Fibroblast of lung (primary cell): Measurements from ENCODE around the gene DLG2. TPM values are rescaled to one million over a fixed set of nuclear protein-coding genes. Genes with fewer than 3 reads are reported as not detected.

ENCODE experiments used
- DNase-seq, 2 donors: peaks; one replicate each; pipeline versions ENCODE4 v3.0.0 to v3.0.0-alpha.2; 2010; ENCODE audit warnings: low read depth in 2 of 2
- H2AFZ ChIP-seq: 2 replicates; pipeline ENCODE4 v1.5.1; 2012; ENCODE audit warnings: low read length, control low read depth, inconsistent platforms
- H3K27ac ChIP-seq: 2 replicates; pipeline ENCODE4 v1.5.1; 2011; ENCODE audit warnings: low read length, control low read depth; ENCODE audit not compliant: insufficient read depth
- H3K27me3 ChIP-seq: 2 replicates; pipeline ENCODE4 v1.5.1; 2011; ENCODE audit warnings: mild to moderate bottlenecking, low read length; ENCODE audit not compliant: control insufficient read depth, insufficient read depth
- H3K36me3 ChIP-seq: 2 replicates; pipeline ENCODE4 v1.5.1; 2011; ENCODE audit warnings: low read length; ENCODE audit not compliant: control insufficient read depth, insufficient read depth
- H3K4me1 ChIP-seq: 2 replicates; pipeline ENCODE4 v1.5.1; 2011; ENCODE audit warnings: low read length; ENCODE audit not compliant: control insufficient read depth, insufficient read depth; ENCODE audit errors: extremely low read depth
- H3K4me2 ChIP-seq: 2 replicates; pipeline ENCODE4 v1.5.1; 2011; ENCODE audit warnings: low read length, control low read depth; ENCODE audit not compliant: insufficient read depth; ENCODE audit errors: extremely low read depth
- H3K4me3 ChIP-seq, 4 experiments: fragments of 200-600 bp in 1 of 4; sonication (generic) in 1 of 4; replicated peaks in 1 of 4; 2 replicates each; pipeline ENCODE4 v1.5.1; 2011 to 2016; ENCODE audit warnings: low read length in 4 of 4, low read depth in 3 of 4, mild to moderate bottlenecking in 3 of 4, control low read depth in 2 of 4, inconsistent platforms in 1 of 4, mixed read lengths in 1 of 4; ENCODE audit not compliant: insufficient read depth in 1 of 4; ENCODE audit errors: control extremely low read depth in 1 of 4
- H3K79me2 ChIP-seq: 2 replicates; pipeline ENCODE4 v1.5.1; 2012; ENCODE audit warnings: mild to moderate bottlenecking, low read length, inconsistent platforms; ENCODE audit not compliant: control insufficient read depth, insufficient read depth
- H3K9ac ChIP-seq: 2 replicates; pipeline ENCODE4 v1.5.1; 2011; ENCODE audit warnings: mild to moderate bottlenecking, low read length, control low read depth; ENCODE audit not compliant: insufficient read depth
- H3K9me3 ChIP-seq: 2 replicates; pipeline ENCODE4 v1.5.1; 2012; ENCODE audit warnings: low read depth, low read length; ENCODE audit not compliant: control insufficient read depth, insufficient read depth
- H4K20me1 ChIP-seq: 2 replicates; pipeline ENCODE4 v1.5.1; 2011; ENCODE audit warnings: low read length; ENCODE audit not compliant: control insufficient read depth, insufficient read depth; ENCODE audit errors: extremely low read depth
- EZH2 ChIP-seq: IDR thresholded peaks from 2 replicates; pipeline ENCODE4 v1.5.1; 2012; ENCODE audit warnings: low read length, control low read depth, mild to moderate bottlenecking; ENCODE audit errors: missing control alignments
- polyA plus RNA-seq, 2 donors: library from polyadenylated mRNA; depleted of rRNA in 1 of 2; stranded (reverse) in 1 of 2; unstranded in 1 of 2; fragments of >200 nt; gene quantifications; 2 replicates each; pipeline ENCODE4 v1.2.1, GENCODE V29; 2011 to 2012; ENCODE audit warnings: missing spikeins in 1 of 2
- total RNA-seq: library from RNA; depleted of rRNA; stranded (reverse); fragments of >200 nt; gene quantifications from 2 replicates; pipeline ENCODE4 v1.2.1, GENCODE V29; 2014
- TF ChIP-seq, protein P1 (sequence below), 2 donors: IDR thresholded peaks in 1 of 2; conservative IDR thresholded peaks in 1 of 2; 1 replicate in 1 of 2; 2 replicates in 1 of 2; pipeline ENCODE4 v1.5.1; 2011 to 2012; ENCODE audit warnings: low read length in 2 of 2, control low read depth in 1 of 2, inconsistent platforms in 1 of 2, low read depth in 1 of 2, mild to moderate bottlenecking in 1 of 2

DLG2 gene
- total and polyA plus RNA-seq, 2 donors (not counting 1 experiment from before 2014, with no cell fraction given), result 0.77 to 2.3 TPM

DNA sequence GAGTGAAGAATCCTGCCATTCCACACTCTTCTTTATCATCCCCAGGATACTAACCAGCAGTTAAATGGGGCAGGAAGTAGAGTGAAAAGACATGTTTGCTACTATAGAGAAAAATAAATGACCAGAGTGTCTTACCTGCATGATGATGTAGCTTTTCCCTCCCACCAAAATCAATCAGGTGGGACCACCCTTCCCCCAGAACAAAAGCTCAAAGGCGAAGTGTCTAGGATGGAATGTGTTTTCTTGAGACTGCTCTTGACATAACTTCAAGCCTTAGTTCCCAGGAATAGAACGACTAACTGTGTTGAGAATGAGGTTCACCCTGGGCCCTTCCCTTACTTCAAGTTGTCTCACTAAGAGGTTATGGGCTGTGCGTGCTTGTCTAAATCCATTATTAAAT lies 2001.8 kb downstream of the DLG2 start:
- no peaks in the 10 kb centered on the region for H3K79me2 ChIP-seq
- H3K36me3 ChIP-seq, result no peaks in the 10 kb centered on the region
- no peaks in the 10 kb centered on the region for H3K9me3 ChIP-seq
- no peak overlapping the region for H3K4me3 ChIP-seq
- no peak overlapping the region for H3K27ac ChIP-seq
- no peaks in the 10 kb centered on the region for H3K27me3 ChIP-seq
- H2AFZ ChIP-seq, result no peak overlapping the region
- H3K9ac ChIP-seq, result no peak overlapping the region
- H4K20me1 ChIP-seq, result no peaks in the 10 kb centered on the region
- DNase-seq, result no peak
- no peak for TF ChIP-seq EZH2
- TF ChIP-seq, protein P1, sequence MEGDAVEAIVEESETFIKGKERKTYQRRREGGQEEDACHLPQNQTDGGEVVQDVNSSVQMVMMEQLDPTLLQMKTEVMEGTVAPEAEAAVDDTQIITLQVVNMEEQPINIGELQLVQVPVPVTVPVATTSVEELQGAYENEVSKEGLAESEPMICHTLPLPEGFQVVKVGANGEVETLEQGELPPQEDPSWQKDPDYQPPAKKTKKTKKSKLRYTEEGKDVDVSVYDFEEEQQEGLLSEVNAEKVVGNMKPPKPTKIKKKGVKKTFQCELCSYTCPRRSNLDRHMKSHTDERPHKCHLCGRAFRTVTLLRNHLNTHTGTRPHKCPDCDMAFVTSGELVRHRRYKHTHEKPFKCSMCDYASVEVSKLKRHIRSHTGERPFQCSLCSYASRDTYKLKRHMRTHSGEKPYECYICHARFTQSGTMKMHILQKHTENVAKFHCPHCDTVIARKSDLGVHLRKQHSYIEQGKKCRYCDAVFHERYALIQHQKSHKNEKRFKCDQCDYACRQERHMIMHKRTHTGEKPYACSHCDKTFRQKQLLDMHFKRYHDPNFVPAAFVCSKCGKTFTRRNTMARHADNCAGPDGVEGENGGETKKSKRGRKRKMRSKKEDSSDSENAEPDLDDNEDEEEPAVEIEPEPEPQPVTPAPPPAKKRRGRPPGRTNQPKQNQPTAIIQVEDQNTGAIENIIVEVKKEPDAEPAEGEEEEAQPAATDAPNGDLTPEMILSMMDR (conservative IDR thresholded peaks at IDR 0.05 in 1 of 2, IDR thresholded peaks at IDR 0.05 in 1 of 2; ENCODE audit: low read depth in 1 of 2, low read length in 2 of 2), result no peak
- no peaks in the 10 kb centered on the region for H3K4me1 ChIP-seq
- H3K4me2 ChIP-seq, result no peak overlapping the region

DNA sequence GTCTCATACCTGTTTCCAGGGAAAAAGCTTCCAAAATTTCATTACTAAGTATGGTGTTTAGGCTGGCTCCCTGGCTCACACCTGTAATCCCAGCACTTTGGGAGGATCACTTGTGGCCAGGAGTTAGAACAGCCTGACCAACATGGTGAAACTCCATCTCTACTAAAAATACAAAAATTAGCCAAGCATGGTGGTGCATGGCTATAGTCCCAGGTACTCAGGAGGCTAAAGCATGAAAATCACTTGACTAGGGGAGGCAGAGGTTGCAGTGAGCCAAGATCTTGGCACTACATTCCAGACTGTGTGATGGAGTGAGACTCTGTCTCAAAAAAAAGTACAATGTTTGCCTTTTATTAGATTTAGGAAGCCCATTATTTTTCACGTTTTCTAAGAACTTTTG lies 2009.5 kb downstream of the DLG2 start:
- Histone ChIP-seq H3K36me3 (no peaks in the 10 kb centered on the region), H3K4me2 (no peak overlapping the region), H3K4me1 (no peaks in the 10 kb centered on the region), H4K20me1 (no peaks in the 10 kb centered on the region), H3K27ac (no peak overlapping the region), H3K9me3 (no peaks in the 10 kb centered on the region), H3K27me3 (no peaks in the 10 kb centered on the region), H3K4me3 (no peak overlapping the region), H2AFZ (no peak overlapping the region), H3K79me2 (no peaks in the 10 kb centered on the region), H3K9ac (no peak overlapping the region)
- no peak for DNase-seq
- TF ChIP-seq EZH2, result no peak
- TF ChIP-seq, protein P1 (conservative IDR thresholded peaks at IDR 0.05 in 1 of 2, IDR thresholded peaks at IDR 0.05 in 1 of 2; ENCODE audit: low read depth in 1 of 2, low read length in 2 of 2), result no peak

DNA sequence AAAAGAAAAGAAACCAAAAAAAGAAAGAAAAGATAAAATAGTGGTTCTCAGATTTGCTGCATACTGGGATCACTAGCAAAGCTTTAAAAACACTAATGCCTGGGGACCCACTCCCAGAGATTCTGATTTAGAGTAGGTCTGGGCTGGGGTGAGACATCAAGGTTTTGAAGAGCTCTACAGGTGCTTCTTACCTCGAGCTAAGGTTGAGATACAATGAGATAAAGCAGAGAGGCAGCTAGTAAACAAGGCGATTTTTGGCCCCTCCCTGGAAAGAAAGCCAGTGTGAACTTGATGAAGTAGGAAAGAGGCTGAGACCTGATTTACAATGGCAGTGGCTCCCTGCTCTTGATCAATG lies 2013.4 kb downstream of the DLG2 start:
- Histone ChIP-seq H3K4me2 (no peak overlapping the region), H3K36me3 (no peaks in the 10 kb centered on the region), H3K4me1 (no peaks in the 10 kb centered on the region), H3K27me3 (no peaks in the 10 kb centered on the region), H4K20me1 (no peaks in the 10 kb centered on the region), H3K79me2 (no peaks in the 10 kb centered on the region), H3K27ac (no peak overlapping the region), H3K9me3 (no peaks in the 10 kb centered on the region), H3K4me3 (no peak overlapping the region), H3K9ac (no peak overlapping the region), H2AFZ (no peak overlapping the region)
- DNase-seq, result no peak
- TF ChIP-seq, protein P1 (conservative IDR thresholded peaks at IDR 0.05 in 1 of 2, IDR thresholded peaks at IDR 0.05 in 1 of 2; ENCODE audit: low read depth in 1 of 2, low read length in 2 of 2), result no peak
- no peak for TF ChIP-seq EZH2
